Activated naive CD4-positive, alpha-beta T cell treated with Interleukin-2 at 50 U/mL for 16 hours (primary cell): ENCODE data around the gene DNAH10.

ENCODE experiments used
- DNase-seq: peaks from one replicate; pipeline ENCODE4 v3.0.0-alpha.2; 2020

Gene DNAH10

DNA sequence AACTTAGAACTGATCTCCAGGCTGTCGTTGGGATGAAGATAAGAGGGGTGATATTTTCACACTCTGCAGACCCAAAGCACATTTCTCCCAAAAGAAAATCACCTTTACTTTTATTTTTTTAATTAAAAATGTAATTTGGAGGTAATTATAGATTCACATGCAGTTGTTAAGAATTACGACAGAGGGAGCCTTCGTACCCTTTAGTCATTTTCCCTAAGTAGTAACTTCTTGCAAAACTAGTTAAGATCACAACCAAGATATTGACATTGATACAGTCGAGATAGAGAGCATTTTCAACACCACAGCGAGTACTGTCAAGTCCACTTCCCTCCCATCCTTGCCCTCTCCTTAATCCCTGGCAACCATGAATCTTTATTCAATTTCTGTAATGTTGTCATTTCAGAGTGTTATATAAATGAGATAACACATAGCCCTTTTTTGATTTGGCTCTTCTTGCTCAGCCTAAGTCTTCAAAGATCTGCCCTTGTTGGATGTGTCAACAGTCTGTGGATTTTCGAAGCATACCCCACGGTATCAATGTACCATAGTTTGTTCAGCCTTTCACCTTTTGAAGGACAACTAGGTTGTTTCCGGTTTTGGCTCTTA lies 39.6 kb downstream of the DNAH10 start:
- DNase-seq, result no peak

GRCh38 chr12:123805173-123805572 lies 43.1 kb downstream of the DNAH10 start:
- DNase-seq, result no peak

GRCh38 chr12:123807002-123807401 lies 44.9 kb downstream of the DNAH10 start:
- DNase-seq, result no peak

- DNase-seq, result no peak
These were observed 45.6 kb downstream of the DNAH10 start for GRCh38 chr12:123807670-123808069.

DNA sequence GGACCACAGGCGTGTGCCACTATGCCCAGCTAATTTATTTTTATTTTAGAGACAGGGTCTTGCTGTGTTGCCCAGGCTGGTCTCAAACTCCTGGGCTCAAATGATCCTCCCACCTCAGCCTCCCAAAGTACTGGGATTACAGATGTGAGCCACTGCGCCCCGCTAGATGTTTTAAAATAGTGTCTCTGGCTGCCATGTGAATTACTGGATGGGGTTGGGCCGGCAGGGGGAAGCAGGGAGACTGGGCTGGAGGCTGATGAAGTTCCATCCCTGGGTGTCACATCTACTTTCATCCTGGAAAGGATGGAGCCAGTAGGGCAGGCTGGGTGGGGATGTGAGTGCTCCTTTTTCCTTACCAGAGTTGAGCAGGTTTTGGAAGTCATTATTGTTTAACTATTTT lies 46.1 kb downstream of the DNAH10 start:
- DNase-seq, result no peak

DNA sequence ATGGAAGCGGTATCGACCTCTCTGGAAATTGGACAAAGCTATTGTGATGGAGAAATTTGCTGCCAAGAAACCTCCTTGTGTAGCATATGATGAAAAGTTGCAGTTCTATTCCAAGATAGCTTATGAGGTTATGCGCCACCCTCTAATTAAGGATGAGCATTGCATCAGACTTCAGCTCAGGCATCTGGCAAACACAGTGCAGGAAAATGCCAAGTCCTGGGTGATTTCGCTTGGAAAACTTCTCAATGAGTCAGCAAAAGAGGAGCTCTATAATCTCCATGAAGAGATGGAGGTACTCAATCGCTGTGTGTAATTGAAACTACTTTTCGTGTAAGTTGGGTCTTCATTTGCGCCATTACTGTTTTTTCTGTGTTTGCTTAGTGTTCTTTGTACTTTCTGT lies 51.2 kb downstream of the DNAH10 start:
- DNase-seq, result no peak

- DNase-seq, result no peak
These were observed 53.9 kb downstream of the DNAH10 start for GRCh38 chr12:123815968-123816367.

DNA sequence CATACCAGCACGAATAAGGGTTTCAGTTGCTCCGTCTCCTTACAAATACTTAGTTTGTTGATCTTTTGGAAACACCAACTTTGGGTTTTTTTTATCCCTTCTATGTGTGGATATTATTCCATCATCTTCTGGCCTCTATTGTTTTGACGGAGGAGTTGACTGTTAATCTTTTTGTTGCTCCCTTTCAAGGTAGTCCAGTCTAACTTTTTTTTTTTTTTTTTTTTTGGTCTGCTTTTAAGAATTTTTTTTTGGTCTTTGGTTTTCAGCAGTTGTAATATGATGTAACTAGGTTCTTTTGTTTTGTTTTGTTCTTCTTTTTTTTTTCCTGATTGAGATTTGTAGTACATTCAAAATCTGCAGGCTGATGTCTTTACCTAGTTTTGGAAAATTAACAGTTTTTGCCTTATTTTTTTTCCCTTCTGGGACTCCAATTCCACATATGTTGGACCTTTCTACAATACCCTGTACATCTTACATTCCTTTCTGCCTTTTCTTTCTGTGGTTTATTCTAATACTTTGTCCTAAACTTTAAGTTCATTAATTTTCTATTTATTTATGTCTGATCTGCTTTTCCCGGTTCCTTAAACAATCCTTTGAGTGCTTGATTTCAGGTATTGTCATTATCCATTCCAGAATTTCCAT lies 54.9 kb downstream of the DNAH10 start:
- DNase-seq, result no peak

DNA sequence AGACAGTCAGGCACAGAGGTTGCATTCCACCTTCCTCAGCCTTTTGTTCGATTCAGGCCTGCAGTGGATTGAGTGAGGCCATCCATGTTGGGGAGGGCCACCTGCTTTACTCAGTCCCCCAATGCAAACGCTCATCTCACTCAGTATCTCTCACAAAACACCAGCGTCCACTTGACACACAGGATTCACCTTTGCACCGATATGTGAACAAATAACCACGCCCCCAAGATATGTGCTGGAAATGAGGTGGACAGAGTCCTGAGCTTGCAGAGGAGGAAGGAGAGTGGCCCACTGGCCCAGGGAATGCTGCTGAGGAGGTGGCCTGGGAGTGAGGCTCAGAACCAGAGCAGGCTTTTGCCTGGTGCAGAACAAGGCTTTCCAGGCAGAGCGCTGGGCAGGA lies 60.7 kb downstream of the DNAH10 start:
- no peak for DNase-seq

DNA sequence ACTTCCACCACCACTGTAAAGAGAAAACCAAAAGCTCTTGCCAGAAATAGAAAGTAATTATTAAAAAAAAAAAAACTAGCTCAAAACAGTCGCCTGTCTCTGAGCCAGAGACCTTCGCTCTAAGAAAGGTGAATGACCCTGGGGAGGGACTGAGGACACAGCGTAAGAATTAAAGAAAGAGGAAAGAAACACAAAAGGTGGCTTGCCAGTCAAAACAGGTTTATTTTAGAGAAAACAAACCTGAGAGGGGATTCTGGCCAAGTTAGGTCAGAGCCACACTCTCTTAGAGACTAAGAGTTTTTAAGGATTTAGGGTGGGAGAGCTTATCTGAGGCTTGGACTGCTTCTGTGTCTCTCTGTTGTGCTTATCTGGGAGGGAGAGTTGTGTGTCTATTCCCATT lies 66.0 kb downstream of the DNAH10 start:
- no peak for DNase-seq

- DNase-seq, result no peak
These were observed 66.9 kb downstream of the DNAH10 start for GRCh38 chr12:123828854-123829547.

GRCh38 chr12:123829561-123829960 lies 67.5 kb downstream of the DNAH10 start:
- no peak for DNase-seq

DNA sequence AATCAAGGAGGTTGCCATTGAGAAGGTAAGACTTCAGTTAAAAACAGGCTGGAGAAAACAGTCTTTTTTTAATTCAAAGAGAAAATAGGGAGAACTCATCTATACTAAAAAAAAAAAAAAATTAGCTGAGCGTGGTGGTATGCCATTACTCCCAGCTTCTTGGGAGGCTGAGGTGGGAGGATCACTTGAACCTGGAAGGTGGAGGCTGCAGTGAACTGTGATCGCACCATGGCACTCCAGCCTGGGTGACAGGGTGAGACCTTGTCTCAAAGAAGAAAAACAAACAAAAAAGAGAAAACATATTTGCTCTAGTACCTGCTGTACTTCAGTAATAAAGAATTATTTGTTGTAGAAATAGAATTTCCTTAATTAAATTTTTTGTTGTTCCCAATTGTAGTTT lies 68.6 kb downstream of the DNAH10 start:
- no peak for DNase-seq

GRCh38 chr12:123832052-123832451 lies 70.0 kb downstream of the DNAH10 start:
- no peak for DNase-seq

- DNase-seq, result no peak
These were observed 71.7 kb downstream of the DNAH10 start for GRCh38 chr12:123833830-123834229.

GRCh38 chr12:123834845-123835244 lies 72.7 kb downstream of the DNAH10 start:
- DNase-seq, result no peak

DNA sequence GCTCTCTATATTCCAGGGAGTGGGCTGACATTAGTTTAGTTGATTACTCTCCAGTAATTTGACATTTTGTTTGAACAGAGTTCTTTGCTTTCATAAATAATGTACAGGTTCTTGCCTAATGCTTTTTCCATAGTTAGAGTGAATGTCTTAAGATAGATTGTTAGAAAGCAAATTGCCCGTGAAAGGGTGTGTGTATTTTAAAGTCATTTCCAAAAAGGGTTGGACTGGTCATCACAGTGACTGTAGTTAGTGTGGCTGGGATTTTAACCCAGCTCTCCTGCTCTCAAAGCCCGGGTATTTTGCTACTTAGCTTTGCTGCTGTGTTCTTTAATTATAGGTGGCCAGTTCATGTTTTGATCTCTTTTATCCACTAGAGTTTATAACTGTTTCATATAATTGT lies 74.2 kb downstream of the DNAH10 start:
- DNase-seq, result no peak

- DNase-seq, result no peak
These were observed 77.7 kb downstream of the DNAH10 start for GRCh38 chr12:123839826-123840225.

DNA sequence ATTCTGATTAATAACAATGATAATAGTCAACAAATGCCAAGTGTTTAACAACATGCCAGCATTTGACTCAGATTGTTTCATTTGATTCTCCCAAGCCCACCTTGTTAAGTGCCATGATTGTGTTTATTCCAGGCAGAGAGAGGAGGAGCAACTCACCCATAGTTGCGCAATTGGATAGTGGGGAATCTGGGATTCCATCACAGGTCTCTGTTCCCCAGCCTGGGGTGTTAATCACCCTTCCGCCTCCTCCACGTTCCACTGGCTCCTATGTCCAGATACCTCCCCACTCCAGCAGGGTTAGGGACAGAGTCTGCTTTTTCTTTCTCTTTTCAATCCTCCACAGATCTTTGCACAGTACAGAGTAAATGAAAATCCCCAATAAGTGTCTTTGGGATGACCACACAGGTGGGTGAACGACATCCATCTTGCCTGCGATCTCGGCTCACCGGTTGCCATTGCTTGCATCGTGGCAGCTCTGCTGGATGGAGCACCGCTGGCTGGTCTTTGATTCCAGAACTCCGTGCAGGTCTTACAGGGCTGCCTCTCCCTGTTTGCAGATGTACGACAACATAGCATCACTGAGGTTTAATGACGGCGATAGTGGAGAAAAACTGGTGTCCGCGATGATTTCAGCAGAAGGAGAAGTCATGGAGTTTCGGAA lies 78.8 kb downstream of the DNAH10 start:
- DNase-seq, result no peak

- DNase-seq, result no peak
These were observed 82.0 kb downstream of the DNAH10 start for GRCh38 chr12:123843912-123844748.

DNA sequence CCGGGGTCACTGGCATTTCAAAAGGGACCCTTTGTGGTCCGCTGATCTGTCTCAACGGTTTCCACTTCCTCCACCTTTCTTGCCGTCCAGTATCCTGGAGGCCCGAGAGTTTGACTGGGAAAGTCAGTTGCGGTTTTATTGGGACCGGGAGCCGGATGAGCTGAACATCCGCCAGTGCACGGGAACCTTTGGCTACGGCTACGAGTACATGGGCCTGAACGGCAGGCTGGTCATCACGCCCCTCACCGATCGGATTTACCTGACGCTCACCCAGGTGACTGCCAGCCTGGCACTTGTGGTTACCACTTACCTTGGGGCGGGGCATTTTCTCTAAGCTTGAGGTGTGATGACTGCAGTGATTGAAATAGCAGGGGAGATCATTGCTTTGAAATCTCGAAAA lies 83.8 kb downstream of the DNAH10 start:
- no peak for DNase-seq

DNA sequence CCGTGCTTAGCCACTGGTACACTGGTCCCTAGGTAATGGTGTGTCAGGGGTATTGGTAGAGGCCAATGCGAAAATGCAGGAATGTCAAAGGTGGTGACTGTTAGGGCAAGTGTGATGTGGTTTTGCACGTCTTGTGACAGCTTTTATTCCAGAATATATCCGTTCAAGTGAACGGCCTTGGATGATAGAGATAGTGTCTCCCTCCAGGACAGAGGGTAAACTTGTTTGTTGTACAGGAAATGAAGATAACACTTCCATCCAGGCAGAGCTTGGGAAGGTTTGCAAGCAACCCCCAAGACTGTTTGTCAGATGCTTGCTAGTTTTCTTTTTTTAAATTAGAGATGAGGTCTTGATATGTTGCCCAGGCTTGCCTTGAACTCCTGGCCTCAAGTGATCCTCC lies 84.2 kb downstream of the DNAH10 start:
- no peak for DNase-seq

GRCh38 chr12:123847019-123847418 lies 84.9 kb downstream of the DNAH10 start:
- DNase-seq, result no peak
